Measurements from ENCODE around the gene SLC35D3. TPM values are rescaled to one million over a fixed set of nuclear protein-coding genes. Genes with fewer than 3 reads are reported as not detected.
"Not testable (repeated sequence)": the region's sequence is repeated elsewhere in the genome, so short reads cannot be mapped to it uniquely, and the experiment has no call there.

The SLC35D3 gene
- total RNA-seq, result under 1 TPM in 5 of 6 donors, not detected in 1; 0.14 to 0.90 (median 0.31) TPM
- polyA plus RNA-seq, result 1 to 10 TPM in 1 of 2 donors, under 1 TPM in 1; 0.91 to 5.9 TPM

GRCh38 chr6:136921936-136922684, at the start of gene SLC35D3:
TSS of gene SLC35D3 (plus strand) at chr6:136922301. CDS start at chr6:136922429, 128 bp downstream.
- Histone ChIP-seq H3K36me3 (no peaks in the 10 kb centered on the region), H3K27me3 (peaks cover 0 to 4% (median 1%) of the 10 kb centered on the region in 4 donors), H3K4me3 (peak within 1 kb of the TSS; percentile 16 to 69 (median 43)), H3K4me1 (peaks cover 0 to 9% (median 7%) of the 10 kb centered on the region in 3 donors), H3K27ac (no peak within 1 kb of the TSS), H3K9me3 (no peaks in the 10 kb centered on the region)
- peak; percentile 8 to 75 (median 26) for DNase-seq
- 1% methylated on average over 68 to 86 of the region's 86 CpGs for WGBS, 2 donors
- no peak for FAIRE-seq
- intact Hi-C loops (cut with DNase I), result no loop called here
- ATAC-seq, result peak; percentile 50 to 63 (median 60)
- TF ChIP-seq CTCF (IDR thresholded peaks at IDR 0.05), result no peak

GRCh38 chr6:136873748-136874147, 48.4 kb upstream of the SLC35D3 start:
- intact Hi-C loops (cut with DNase I), result no loop called here
- TF ChIP-seq CTCF (IDR thresholded peaks at IDR 0.05), result no peak
- WGBS, 2 donors, result 83 to 85% methylated on average over 3 of the region's 3 CpGs
- Histone ChIP-seq H3K4me1 (no peaks in the 10 kb centered on the region), H3K9me3 (peaks cover 0 to 5% (median 0%) of the 10 kb centered on the region in 4 donors), H3K36me3 (peaks cover 0 to 4% (median 0%) of the 10 kb centered on the region in 3 donors), H3K27ac (no peak overlapping the region), H3K27me3 (no peaks in the 10 kb centered on the region), H3K4me3 (no peak overlapping the region)
- DNase-seq (no peak), FAIRE-seq (peak; percentile 56), ATAC-seq (no peak)

GRCh38 chr6:136876469-136876868, 45.6 kb upstream of the SLC35D3 start:
- H3K36me3 ChIP-seq; H3K4me1 ChIP-seq; H3K27me3 ChIP-seq; ATAC-seq; DNase-seq; H3K27ac ChIP-seq; FAIRE-seq; H3K4me3 ChIP-seq; intact Hi-C loops (cut with DNase I); H3K9me3 ChIP-seq: not testable (repeated sequence)
- 98 to 99% methylated on average over 4 of the region's 4 CpGs for WGBS, 2 donors

- Histone ChIP-seq H3K27me3 (no peaks in the 10 kb centered on the region), H3K9me3 (no peaks in the 10 kb centered on the region), H3K27ac (no peak overlapping the region), H3K4me1 (peaks cover 0 to 18% (median 8%) of the 10 kb centered on the region in 3 donors), H3K36me3 (no peaks in the 10 kb centered on the region), H3K4me3 (no peak overlapping the region)
- DNase-seq (no peak), ATAC-seq (peak in 2 of 4 donors; percentile 11 to 18), FAIRE-seq (no peak)
- TF ChIP-seq CTCF (IDR thresholded peaks at IDR 0.05), result no peak
- WGBS, 2 donors, result 66 to 70% methylated on average over 4 of the region's 4 CpGs
- intact Hi-C loops (cut with DNase I), result no loop called here
Observed at GRCh38 chr6:136880748-136881460, 41.2 kb upstream of the SLC35D3 start.

GRCh38 chr6:136886091-136886490, 36.0 kb upstream of the SLC35D3 start:
- no peak for TF ChIP-seq CTCF (IDR thresholded peaks at IDR 0.05)
- DNase-seq (no peak), ATAC-seq (peak; percentile 32 to 64 (median 51)), FAIRE-seq (no peak)
- H3K27me3 ChIP-seq, result no peaks in the 10 kb centered on the region
- H3K27ac ChIP-seq, result no peak overlapping the region
- H3K36me3 ChIP-seq, result no peaks in the 10 kb centered on the region
- H3K4me1 ChIP-seq, result peaks cover 7 to 41% (median 28%) of the 10 kb centered on the region in 3 donors
- intact Hi-C loops (cut with DNase I), result no loop called here
- H3K9me3 ChIP-seq, result no peaks in the 10 kb centered on the region
- 66 to 68% methylated on average over 3 of the region's 3 CpGs for WGBS, 2 donors
- no peak overlapping the region for H3K4me3 ChIP-seq
